Thyroid gland (tissue), 4 donors: ENCODE measurements around the gene PRMT7. TPM values are rescaled to one million over a fixed set of nuclear protein-coding genes. Genes with fewer than 3 reads are reported as not detected.
"Not testable (repeated sequence)": the region's sequence is repeated elsewhere in the genome, so short reads cannot be mapped to it uniquely, and the experiment has no call there.

ENCODE experiments used
- DNase-seq, 2 donors: peaks; one replicate each; pipeline ENCODE4 v3.0.0-alpha.2; 2019
- H3K27ac ChIP-seq, 3 donors: fragments of 200-600 bp; sonication (generic); 1 replicate in 2 of 3; 2 replicates in 1 of 3; pipeline ENCODE4 v1.5.1; 2016 to 2019; ENCODE audit warnings: mild to moderate bottlenecking in 1 of 3, moderate library complexity in 1 of 3
- H3K27me3 ChIP-seq: fragments of 200-600 bp; sonication (generic); one replicate; pipeline ENCODE4 v1.5.1; 2019
- H3K36me3 ChIP-seq, 2 donors: fragments of 200-600 bp; sonication (generic); one replicate each; pipeline ENCODE4 v1.5.1; 2016 to 2019
- H3K4me1 ChIP-seq, 2 donors: fragments of 200-600 bp; sonication (generic); one replicate each; pipeline ENCODE4 v1.5.1; 2017 to 2019
- H3K4me3 ChIP-seq, 3 donors: fragments of 200-600 bp; sonication (generic); replicated peaks in 1 of 3; 1 replicate in 2 of 3; 2 replicates in 1 of 3; pipeline ENCODE4 v1.5.1; 2016; ENCODE audit warnings: mild to moderate bottlenecking in 1 of 3
- H3K9me3 ChIP-seq: fragments of 200-600 bp; sonication (generic); one replicate; pipeline ENCODE4 v1.5.1; 2017
- POLR2A ChIP-seq, 2 donors: fragments of 450-650 bp; IDR thresholded peaks; one replicate each; pipeline ENCODE4 v1.6.1; 2017; ENCODE audit warnings: antibody characterized with exemption in 2 of 2, mild to moderate bottlenecking in 2 of 2, moderate library complexity in 1 of 2
- WGBS, 2 donors: methylation state at CpG; one replicate each; pipeline ENCODE4 v1.1.5; 2017; 5-methylcytosine and 5-hydroxymethylcytosine counted together
- intact Hi-C: fragments of 100-400 bp; cut with DNase I; formaldehyde crosslinking; loops from one replicate; pipeline ENCODE4 v1.15.1; 2023
- total RNA-seq, 4 donors: library from RNA; depleted of rRNA; stranded (reverse); fragments of >200 nt; gene quantifications; one replicate each; pipeline ENCODE4 v1.2.3, GENCODE V29; 2016
- TF ChIP-seq, protein P1 (sequence below), 6 experiments: fragments of 200-600 bp in 3 of 6; fragments of 450-650 bp in 3 of 6; sonication (generic) in 3 of 6; IDR thresholded peaks; one replicate each; pipeline ENCODE4 v1.5.1; 2016 to 2019; ENCODE audit warnings: antibody characterized with exemption in 6 of 6, mild to moderate bottlenecking in 2 of 6, inconsistent platforms in 1 of 6, moderate library complexity in 1 of 6

PRMT7 gene
- total RNA-seq, 4 donors from 2014 or later, result 41.7 to 57.0 (median 46.9) TPM

DNA sequence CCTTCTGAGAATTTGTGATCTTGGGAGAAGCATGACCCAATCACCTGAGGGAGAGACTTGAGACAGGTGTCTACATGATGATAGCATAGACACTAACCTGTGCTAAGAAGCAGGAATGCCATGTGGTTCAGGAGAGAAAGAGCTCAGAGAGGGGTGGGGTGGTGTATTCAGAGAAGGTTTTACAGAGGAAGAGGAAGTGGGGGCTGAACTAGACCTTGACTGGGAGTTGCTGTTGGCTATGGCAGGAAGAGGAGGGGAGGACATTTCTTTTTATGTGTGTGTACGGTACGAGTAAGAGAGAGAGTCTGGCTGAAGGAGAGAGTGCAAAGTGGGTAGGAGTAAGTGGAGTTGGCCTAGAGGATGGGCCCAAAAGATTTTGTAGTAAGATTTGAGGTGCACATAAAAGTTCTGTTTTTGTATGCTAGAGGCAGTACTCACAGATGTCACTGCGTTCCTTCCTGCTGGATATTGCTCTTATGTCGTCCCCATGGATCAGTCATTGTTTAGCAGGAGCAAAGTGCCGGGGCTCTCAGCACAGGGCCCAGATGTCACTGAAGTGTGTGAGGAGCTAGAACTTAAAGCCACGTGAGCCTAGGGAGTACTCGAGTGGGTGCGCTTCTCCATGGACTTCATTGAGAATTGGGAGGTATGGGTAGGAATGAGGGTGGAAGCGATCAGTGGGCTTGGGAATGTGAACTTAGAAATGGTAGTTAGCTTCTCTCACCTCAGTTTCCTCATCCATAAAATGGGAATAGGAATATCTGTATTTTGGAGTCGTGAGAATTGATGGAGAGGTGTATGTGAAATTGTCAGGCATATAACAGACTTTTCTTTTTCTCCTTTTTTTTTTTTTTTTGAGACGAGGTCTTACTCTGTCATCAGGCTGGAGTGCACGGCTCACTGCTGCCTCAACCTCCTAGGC lies 24.4 kb upstream of the PRMT7 start:
- no peaks in the 10 kb centered on the region for H3K9me3 ChIP-seq
- TF ChIP-seq POLR2A (IDR thresholded peaks at IDR 0.05), result no peak
- TF ChIP-seq, protein P1, sequence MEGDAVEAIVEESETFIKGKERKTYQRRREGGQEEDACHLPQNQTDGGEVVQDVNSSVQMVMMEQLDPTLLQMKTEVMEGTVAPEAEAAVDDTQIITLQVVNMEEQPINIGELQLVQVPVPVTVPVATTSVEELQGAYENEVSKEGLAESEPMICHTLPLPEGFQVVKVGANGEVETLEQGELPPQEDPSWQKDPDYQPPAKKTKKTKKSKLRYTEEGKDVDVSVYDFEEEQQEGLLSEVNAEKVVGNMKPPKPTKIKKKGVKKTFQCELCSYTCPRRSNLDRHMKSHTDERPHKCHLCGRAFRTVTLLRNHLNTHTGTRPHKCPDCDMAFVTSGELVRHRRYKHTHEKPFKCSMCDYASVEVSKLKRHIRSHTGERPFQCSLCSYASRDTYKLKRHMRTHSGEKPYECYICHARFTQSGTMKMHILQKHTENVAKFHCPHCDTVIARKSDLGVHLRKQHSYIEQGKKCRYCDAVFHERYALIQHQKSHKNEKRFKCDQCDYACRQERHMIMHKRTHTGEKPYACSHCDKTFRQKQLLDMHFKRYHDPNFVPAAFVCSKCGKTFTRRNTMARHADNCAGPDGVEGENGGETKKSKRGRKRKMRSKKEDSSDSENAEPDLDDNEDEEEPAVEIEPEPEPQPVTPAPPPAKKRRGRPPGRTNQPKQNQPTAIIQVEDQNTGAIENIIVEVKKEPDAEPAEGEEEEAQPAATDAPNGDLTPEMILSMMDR (IDR thresholded peaks at IDR 0.05), result no peak
- no peak for DNase-seq
- H3K27me3 ChIP-seq, result no peaks in the 10 kb centered on the region
- no peak overlapping the region for H3K4me3 ChIP-seq
- H3K4me1 ChIP-seq, result peaks cover 4 to 59% of the 10 kb centered on the region in 2 donors
- 79 to 84% methylated on average over 12 of the region's 12 CpGs for WGBS, 2 donors
- intact Hi-C loops, result no loop called here
- H3K27ac ChIP-seq, result peak overlapping the region in 1 of 3 donors; percentile 24
- peaks cover 14 to 29% of the 10 kb centered on the region in 2 donors for H3K36me3 ChIP-seq

DNA sequence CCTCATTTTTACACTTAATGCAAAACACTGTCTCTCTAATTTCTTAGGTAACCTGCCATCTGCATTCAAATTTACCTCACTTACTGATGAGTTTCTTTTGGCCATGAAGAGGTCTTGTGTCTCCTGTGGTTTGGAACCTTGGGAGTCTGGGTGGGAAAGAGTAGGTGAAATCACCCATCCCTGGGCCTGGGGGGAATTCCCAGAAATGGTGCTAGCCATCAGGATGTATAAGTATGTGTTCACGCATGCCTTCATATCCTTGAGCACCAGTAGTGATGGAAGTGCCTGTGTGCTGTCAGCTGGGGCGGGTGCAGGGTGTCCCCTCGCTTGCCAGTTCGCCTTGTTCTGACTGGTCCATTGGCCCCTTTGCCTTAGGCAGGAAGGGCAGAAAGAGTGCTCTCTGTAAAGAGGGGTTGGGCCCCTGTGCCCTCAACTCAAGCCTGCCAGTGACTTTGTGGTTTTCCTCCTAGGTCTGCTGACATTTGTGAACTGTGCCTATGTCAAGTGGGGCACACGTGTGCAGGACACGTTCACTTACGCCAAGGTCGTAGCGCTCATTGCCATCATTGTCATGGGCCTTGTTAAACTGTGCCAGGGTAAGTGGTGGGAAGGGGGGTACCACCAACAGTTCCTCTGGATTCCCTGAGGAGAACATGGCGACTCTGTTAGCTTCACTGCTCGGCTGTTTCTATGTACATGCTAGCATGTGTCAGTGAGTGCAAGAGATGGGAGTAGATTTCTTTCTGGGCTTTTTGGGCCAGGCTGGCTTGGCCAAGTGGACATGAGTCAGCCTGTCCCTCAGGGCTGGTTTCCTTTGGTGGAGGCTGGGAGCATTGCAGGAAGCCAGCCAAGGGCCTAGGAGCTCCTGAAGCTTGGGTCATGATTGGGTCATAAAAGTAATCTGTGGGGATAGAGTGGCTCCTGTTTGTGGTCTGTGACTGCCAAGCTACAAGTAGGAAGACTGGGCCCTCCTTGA lies 23.3 kb upstream of the PRMT7 start:
- H3K36me3 ChIP-seq, result peaks cover 26 to 35% of the 10 kb centered on the region in 2 donors
- H3K4me3 ChIP-seq, result no peak overlapping the region
- H3K27ac ChIP-seq, result peak overlapping the region in 2 of 3 donors; percentile 27 to 60
- peaks cover 4 to 59% of the 10 kb centered on the region in 2 donors for H3K4me1 ChIP-seq
- intact Hi-C loops, result no loop called here
- TF ChIP-seq, protein P1 (IDR thresholded peaks at IDR 0.05), result no peak
- TF ChIP-seq POLR2A (IDR thresholded peaks at IDR 0.05), result no peak
- DNase-seq, result peak; percentile 34 to 38
- H3K27me3 ChIP-seq, result no peaks in the 10 kb centered on the region
- 89 to 96% methylated on average over 9 to 11 of the region's 11 CpGs for WGBS, 2 donors
- H3K9me3 ChIP-seq, result no peaks in the 10 kb centered on the region

DNA sequence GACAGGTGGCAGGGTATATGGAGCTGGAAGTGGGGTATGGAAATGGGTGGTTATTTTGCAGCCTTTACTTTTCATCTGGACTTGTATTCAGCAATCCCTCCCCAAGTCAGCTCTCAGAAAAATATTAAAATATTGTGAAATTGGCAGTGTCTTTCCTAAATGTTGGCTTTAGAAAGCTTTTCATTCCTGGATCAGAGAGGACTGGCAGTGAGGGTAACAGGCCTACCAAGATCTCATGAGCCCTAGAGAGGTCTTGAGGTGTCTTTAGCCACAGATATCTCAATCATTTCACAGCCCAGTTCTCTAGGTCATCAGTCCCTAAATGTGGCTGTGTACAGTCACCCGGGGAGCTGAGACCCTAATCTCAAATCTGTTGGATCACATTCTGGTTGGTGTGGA lies 22.6 kb upstream of the PRMT7 start:
- WGBS, 2 donors, result 80 to 88% methylated on average over 1 of the region's 1 CpG
- peaks cover 4 to 58% of the 10 kb centered on the region in 2 donors for H3K4me1 ChIP-seq

GRCh38 chr16:68288796-68289195 lies 22.0 kb upstream of the PRMT7 start:
- intact Hi-C loops, result not testable (repeated sequence)

More for the DNA sequence above, 22.6 kb upstream of the PRMT7 start:
- Histone ChIP-seq H3K9me3 (no peaks in the 10 kb centered on the region), H3K27ac (peak overlapping the region in 2 of 3 donors; percentile 27 to 60), H3K27me3 (no peaks in the 10 kb centered on the region), H3K4me3 (no peak overlapping the region), H3K36me3 (peaks cover 32 to 35% of the 10 kb centered on the region in 2 donors)
- DNase-seq, result no peak
- no peak for TF ChIP-seq POLR2A (IDR thresholded peaks at IDR 0.05)
- TF ChIP-seq, protein P1 (IDR thresholded peaks at IDR 0.05), result no peak
- intact Hi-C loops, result no loop called here

GRCh38 chr16:68289202-68289601 lies 21.6 kb upstream of the PRMT7 start:
- intact Hi-C loops, result no loop called here
- H3K27ac ChIP-seq, result peak overlapping the region in 2 of 3 donors; percentile 23 to 30

More at GRCh38 chr16:68288796-68289195, 22.0 kb upstream of the PRMT7 start:
- not testable (repeated sequence) for H3K4me3 ChIP-seq, DNase-seq, H3K27me3 ChIP-seq, H3K9me3 ChIP-seq
- H3K27ac ChIP-seq, result peak overlapping the region in 1 of 3 donors; percentile 27
- H3K36me3 ChIP-seq, result peaks cover 37 to 40% of the 10 kb centered on the region in 2 donors
- WGBS, 2 donors, result 84 to 87% methylated on average over 9 of the region's 9 CpGs
- peaks cover 4 to 52% of the 10 kb centered on the region in 2 donors for H3K4me1 ChIP-seq

More at GRCh38 chr16:68289202-68289601, 21.6 kb upstream of the PRMT7 start:
- Histone ChIP-seq H3K4me1 (peaks cover 4 to 48% of the 10 kb centered on the region in 2 donors), H3K36me3 (peaks cover 39 to 43% of the 10 kb centered on the region in 2 donors), H3K9me3 (no peaks in the 10 kb centered on the region), H3K4me3 (no peak overlapping the region), H3K27me3 (no peaks in the 10 kb centered on the region)
- TF ChIP-seq, protein P1 (IDR thresholded peaks at IDR 0.05), result no peak
- no peak for TF ChIP-seq POLR2A (IDR thresholded peaks at IDR 0.05)
- WGBS, 2 donors, result 92 to 95% methylated on average over 2 of the region's 2 CpGs
- DNase-seq, result no peak
